ENCODE measurements around the gene TTBK1. TPM values are rescaled to one million over a fixed set of nuclear protein-coding genes. Genes with fewer than 3 reads are reported as not detected.

TTBK1 gene
- total RNA-seq, 6 experiments from 2014 or later: 0.83 to 1.6 (median 0.87) TPM

DNA sequence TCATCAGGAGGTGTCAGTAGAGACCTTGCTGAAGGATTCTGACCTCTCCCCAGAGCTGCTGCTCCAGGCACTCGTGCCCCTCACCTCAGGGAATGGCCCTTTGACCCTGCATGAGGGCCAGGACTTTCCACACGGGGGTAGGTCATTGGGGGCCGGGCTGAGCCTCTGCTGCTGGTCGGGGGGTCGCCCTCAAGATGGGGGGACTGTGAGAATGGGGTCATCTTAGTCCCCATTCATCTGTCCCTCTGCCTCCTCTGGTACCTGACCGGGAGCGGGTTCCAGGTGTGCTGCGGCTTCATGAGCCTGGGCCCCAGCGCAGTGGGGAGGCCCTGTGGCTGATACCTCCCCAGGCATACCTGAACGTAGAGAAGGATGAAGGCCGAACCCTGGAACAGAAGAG lies 29.9 kb upstream of the TTBK1 start:
- ATAC-seq (no peak), DNase-seq (no peak)
- no peaks in the 10 kb centered on the region for H3K9me3 ChIP-seq
- H3K27me3 ChIP-seq: no peaks in the 10 kb centered on the region
- intact Hi-C loops (cut with DNase I): no loop called here
- no peak overlapping the region for H3K27ac ChIP-seq
- H3K4me3 ChIP-seq: no peak overlapping the region
- no peaks in the 10 kb centered on the region for H3K4me1 ChIP-seq
- peaks cover 0 to 11% (median 1%) of the 10 kb centered on the region in 4 donors for H3K36me3 ChIP-seq
- no peak for TF ChIP-seq POLR2A (IDR thresholded peaks at IDR 0.05)
- TF ChIP-seq, protein P1, sequence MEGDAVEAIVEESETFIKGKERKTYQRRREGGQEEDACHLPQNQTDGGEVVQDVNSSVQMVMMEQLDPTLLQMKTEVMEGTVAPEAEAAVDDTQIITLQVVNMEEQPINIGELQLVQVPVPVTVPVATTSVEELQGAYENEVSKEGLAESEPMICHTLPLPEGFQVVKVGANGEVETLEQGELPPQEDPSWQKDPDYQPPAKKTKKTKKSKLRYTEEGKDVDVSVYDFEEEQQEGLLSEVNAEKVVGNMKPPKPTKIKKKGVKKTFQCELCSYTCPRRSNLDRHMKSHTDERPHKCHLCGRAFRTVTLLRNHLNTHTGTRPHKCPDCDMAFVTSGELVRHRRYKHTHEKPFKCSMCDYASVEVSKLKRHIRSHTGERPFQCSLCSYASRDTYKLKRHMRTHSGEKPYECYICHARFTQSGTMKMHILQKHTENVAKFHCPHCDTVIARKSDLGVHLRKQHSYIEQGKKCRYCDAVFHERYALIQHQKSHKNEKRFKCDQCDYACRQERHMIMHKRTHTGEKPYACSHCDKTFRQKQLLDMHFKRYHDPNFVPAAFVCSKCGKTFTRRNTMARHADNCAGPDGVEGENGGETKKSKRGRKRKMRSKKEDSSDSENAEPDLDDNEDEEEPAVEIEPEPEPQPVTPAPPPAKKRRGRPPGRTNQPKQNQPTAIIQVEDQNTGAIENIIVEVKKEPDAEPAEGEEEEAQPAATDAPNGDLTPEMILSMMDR (IDR thresholded peaks at IDR 0.05): no peak
- WGBS (ENCODE audit: insufficient coverage, low coverage, low lambda C conversion rate, missing lambda C conversion rate): 80% methylated on average over 1 of the region's 11 CpGs

DNA sequence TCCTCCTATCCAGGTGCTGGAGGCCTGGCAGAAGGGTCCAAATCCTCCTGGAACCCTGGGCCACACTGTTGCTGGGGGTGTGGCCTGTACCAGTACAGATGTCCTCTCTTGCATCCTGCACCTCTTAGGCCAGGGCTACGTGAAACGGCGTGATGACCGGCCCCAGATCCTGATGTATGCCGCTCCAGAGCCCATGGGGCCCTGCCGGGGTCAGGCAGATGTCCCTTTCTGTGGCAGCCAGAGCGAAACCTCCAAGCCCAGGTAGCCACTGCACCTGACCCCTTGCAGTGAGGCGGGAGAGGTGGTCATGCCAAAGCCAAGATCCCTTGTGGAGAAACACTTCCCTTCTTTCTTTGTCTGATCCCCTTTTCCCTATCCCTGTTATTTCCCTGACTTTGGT lies 28.2 kb upstream of the TTBK1 start:
- Histone ChIP-seq H3K27me3 (no peaks in the 10 kb centered on the region), H3K27ac (no peak overlapping the region), H3K36me3 (peaks cover 0 to 11% (median 1%) of the 10 kb centered on the region in 4 donors), H3K4me1 (no peaks in the 10 kb centered on the region), H3K4me3 (no peak overlapping the region), H3K9me3 (no peaks in the 10 kb centered on the region)
- intact Hi-C loops (cut with DNase I): no loop called here
- WGBS (ENCODE audit: insufficient coverage, low coverage, low lambda C conversion rate, missing lambda C conversion rate): 80% methylated on average over 1 of the region's 8 CpGs
- DNase-seq: no peak
- peak in 1 of 4 donors; percentile 14 for ATAC-seq
- TF ChIP-seq POLR2A (IDR thresholded peaks at IDR 0.05): no peak
- TF ChIP-seq, protein P1 (IDR thresholded peaks at IDR 0.05): no peak

DNA sequence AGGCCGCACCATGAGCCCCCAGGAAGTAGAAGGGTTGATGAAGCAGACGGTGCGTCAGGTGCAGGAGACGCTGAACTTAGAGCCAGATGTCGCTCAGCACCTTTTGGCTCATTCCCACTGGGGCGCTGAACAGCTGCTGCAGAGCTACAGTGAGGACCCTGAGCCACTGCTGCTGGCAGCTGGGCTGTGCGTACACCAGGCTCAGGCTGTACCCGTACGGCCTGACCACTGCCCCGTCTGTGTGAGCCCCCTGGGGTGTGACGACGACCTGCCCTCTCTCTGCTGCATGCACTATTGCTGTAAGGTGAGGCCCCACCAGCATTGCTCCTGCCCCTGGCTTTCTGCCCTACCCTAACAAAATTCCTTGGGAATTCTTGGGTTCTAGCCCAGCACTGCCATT lies 27.1 kb upstream of the TTBK1 start:
- Histone ChIP-seq H3K27ac (no peak overlapping the region), H3K36me3 (peaks cover 0 to 11% (median 1%) of the 10 kb centered on the region in 4 donors), H3K9me3 (no peaks in the 10 kb centered on the region), H3K4me3 (no peak overlapping the region), H3K27me3 (no peaks in the 10 kb centered on the region), H3K4me1 (no peaks in the 10 kb centered on the region)
- ATAC-seq: peak in 2 of 4 donors; percentile 8 to 20
- no peak for DNase-seq
- TF ChIP-seq POLR2A (IDR thresholded peaks at IDR 0.05): no peak
- TF ChIP-seq, protein P1 (IDR thresholded peaks at IDR 0.05): no peak
- 95% methylated on average over 7 of the region's 12 CpGs for WGBS (ENCODE audit: insufficient coverage, low coverage, low lambda C conversion rate, missing lambda C conversion rate)
- intact Hi-C loops (cut with DNase I): no loop called here

DNA sequence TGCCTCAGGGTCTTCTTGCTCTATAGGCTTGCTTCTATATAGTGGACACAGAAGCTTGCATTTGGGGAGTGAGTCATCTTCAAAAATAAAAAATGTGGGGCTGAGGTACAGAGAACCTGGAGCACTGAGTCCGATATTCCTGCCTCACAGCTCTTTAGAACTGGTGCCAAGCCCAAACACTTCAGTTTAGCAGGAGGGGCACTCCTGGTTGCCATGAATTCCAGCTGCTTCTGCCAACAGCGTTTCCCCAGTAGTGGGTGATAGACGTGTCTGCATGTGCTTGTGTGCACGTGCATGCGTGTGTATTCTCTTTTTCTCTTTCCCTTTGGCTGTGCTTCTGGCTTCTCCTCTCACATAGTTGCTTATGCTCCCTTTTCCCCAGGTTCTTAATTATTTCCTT lies 25.9 kb upstream of the TTBK1 start:
- no peak for ATAC-seq
- intact Hi-C loops (cut with DNase I): no loop called here
- peaks cover 0 to 11% (median 1%) of the 10 kb centered on the region in 4 donors for H3K36me3 ChIP-seq
- H3K4me1 ChIP-seq: no peaks in the 10 kb centered on the region
- no peaks in the 10 kb centered on the region for H3K9me3 ChIP-seq
- WGBS (ENCODE audit: insufficient coverage, low coverage, low lambda C conversion rate, missing lambda C conversion rate): 84% methylated on average over 5 of the region's 5 CpGs
- no peak for DNase-seq
- TF ChIP-seq, protein P1 (IDR thresholded peaks at IDR 0.05): no peak
- TF ChIP-seq POLR2A (IDR thresholded peaks at IDR 0.05): no peak
- H3K27ac ChIP-seq: no peak overlapping the region
- no peak overlapping the region for H3K4me3 ChIP-seq
- no peaks in the 10 kb centered on the region for H3K27me3 ChIP-seq

DNA sequence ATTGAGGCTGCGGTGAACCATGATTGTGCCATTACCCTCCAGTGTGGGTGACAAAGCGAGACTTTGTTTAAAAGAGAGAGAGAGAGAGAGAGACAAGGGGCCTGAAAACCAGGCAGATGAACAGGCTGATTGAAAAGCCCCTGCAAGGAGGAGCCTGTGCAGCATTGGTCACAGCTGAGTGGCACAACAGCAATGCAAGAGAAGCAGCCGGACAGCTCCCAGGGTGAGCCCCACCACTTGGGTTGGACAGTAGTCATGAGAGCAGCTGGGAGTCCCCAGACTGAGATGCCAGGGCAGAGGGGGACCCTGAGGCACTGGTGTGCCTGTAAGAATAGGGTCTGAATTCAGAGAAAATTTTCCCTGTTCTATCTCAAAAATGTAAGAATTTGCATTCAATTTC lies 24.2 kb upstream of the TTBK1 start:
- Histone ChIP-seq H3K4me1 (no peaks in the 10 kb centered on the region), H3K27ac (no peak overlapping the region), H3K27me3 (no peaks in the 10 kb centered on the region), H3K9me3 (no peaks in the 10 kb centered on the region), H3K36me3 (peaks cover 0 to 20% (median 3%) of the 10 kb centered on the region in 4 donors), H3K4me3 (no peak overlapping the region)
- intact Hi-C loops (cut with DNase I): no loop called here
- DNase-seq (no peak), ATAC-seq (no peak)
- 100% methylated on average over 1 of the region's 3 CpGs for WGBS (ENCODE audit: insufficient coverage, low coverage, low lambda C conversion rate, missing lambda C conversion rate)
- TF ChIP-seq POLR2A (IDR thresholded peaks at IDR 0.05): no peak
- TF ChIP-seq, protein P1 (IDR thresholded peaks at IDR 0.05): no peak
